Heart right ventricle (tissue), 16 donors: Measurements from ENCODE around the gene ELOB. TPM values are rescaled to one million over a fixed set of nuclear protein-coding genes. Genes with fewer than 3 reads are reported as not detected.
A peak's percentile ranks its signal among the peaks of the same experiment; 100 is the strongest.

Experiments
- ATAC-seq, 8 donors: fragments of 200-7000 bp; cut with Tn5 transposase; one replicate each; pipeline ENCODE4 v1.9.1; 2020; ENCODE audit warnings: mild to moderate bottlenecking in 8 of 8, moderate library complexity in 8 of 8, moderate number of reproducible peaks in 1 of 8
- DNase-seq, 2 donors: peaks; one replicate each; pipeline ENCODE4 v3.0.0-alpha.2; 2020
- H3K27ac ChIP-seq, 10 donors: fragments of 200-600 bp; sonication (generic) in 2 of 10; one replicate each; pipeline versions ENCODE4 v1.5.0 to v1.8.0; 2020 to 2022; ENCODE audit warnings: mild to moderate bottlenecking in 3 of 10
- H3K27me3 ChIP-seq, 7 donors: fragments of 200-600 bp; one replicate each; pipeline ENCODE4 v1.8.0; 2021 to 2022; ENCODE audit warnings: mild to moderate bottlenecking in 2 of 7
- H3K36me3 ChIP-seq, 9 donors: fragments of 200-600 bp; sonication (generic) in 1 of 9; one replicate each; pipeline versions ENCODE4 v1.5.0 to v1.8.0; 2020 to 2022; ENCODE audit warnings: mild to moderate bottlenecking in 2 of 9
- H3K4me1 ChIP-seq, 9 donors: fragments of 200-600 bp; sonication (generic) in 1 of 9; one replicate each; pipeline versions ENCODE4 v1.5.0 to v1.8.0; 2020 to 2022; ENCODE audit warnings: mild to moderate bottlenecking in 4 of 9
- H3K4me3 ChIP-seq, 10 donors: fragments of 200-600 bp; sonication (generic) in 2 of 10; one replicate each; pipeline versions ENCODE4 v1.5.0 to v1.8.0; 2020 to 2022; ENCODE audit warnings: mild to moderate bottlenecking in 7 of 10, moderate library complexity in 2 of 10
- H3K9me3 ChIP-seq, 11 donors: fragments of 200-600 bp in 10 of 11; sonication (generic) in 2 of 11; one replicate each; pipeline versions ENCODE4 v1.5.0 to v1.8.0; 2013 to 2022; ENCODE audit warnings: mild to moderate bottlenecking in 2 of 11, control low read depth in 1 of 11, moderate library complexity in 1 of 11
- whole genome bisulfite sequencing, 2 donors: extraction: QIAGEN DNeasy Blood & Tissue Kit; methylation state at CpG; one replicate each; pipeline ENCODE4 v1.1.7; 2013; ENCODE audit warnings: inconsistent platforms in 1 of 2; 5-methylcytosine and 5-hydroxymethylcytosine counted together
- intact Hi-C, 10 donors: fragments of 100-400 bp; cut with DNase I; formaldehyde crosslinking; loops; one replicate each; pipeline versions ENCODE4 v1.11.1 to v1.14.2; 2022
- polyA plus RNA-seq, 2 donors: library from polyadenylated mRNA; stranded (reverse); fragments of 200-250 nt; gene quantifications; one replicate each; pipeline ENCODE4 v1.2.3, GENCODE V29; 2013
- total RNA-seq, 10 donors: library from RNA; stranded (reverse); fragmentation: NEBNext Ultra II Directional in 3 of 10; extraction: Animal tissue kit (Norgen Biotek cat#: 25700) in 3 of 10; gene quantifications; one replicate each; pipeline versions ENCODE4 v1.2.1 to v1.2.4, GENCODE V29; 2021 to 2023
- TF ChIP-seq, protein P1 (sequence below), 9 donors: fragments of 200-600 bp; sonication (generic) in 2 of 9; IDR thresholded peaks; one replicate each; pipeline versions ENCODE4 v1.5.0 to v1.8.0; 2021 to 2022; ENCODE audit warnings: antibody characterized with exemption in 9 of 9, mild to moderate bottlenecking in 5 of 9, moderate library complexity in 1 of 9
- donor health status: Arrhythmogenic right ventricular cardiomyopathy.
- donor health status: ischemic (EF 13 %, LVEDD 7.1; RV severe dilation, severe dysfunction).
- donor health status: healthy with polysubstance abuse.
- donor health status: DM: no; HTN: yes; CAD: no.
- donor health status: DM: no; HTN: no; CAD: no.
- donor health status: ischemic (EF 25% LVEDD 6.9; RV normal size, moderate dysfunction).
- donor health status: ischemic (EF 25% LVEDD 5.7; RV mildly dilated, moderate dysfunction).
- donor health status: healthy.
- donor health status: DM: yes; HTN: yes; CAD: no.
- donor health status: Ischemic cardiomyopathy.
- donor health status: ischemic (EF 35%, LVEDD 5.7; RV mildly dilated, moderate dysfunction).
- donor health status: nonischemic (EF 11% LVEDD 7.7; RV severe dilation, severe dysfunction).
- donor health status: DM: yes; HTN: yes; CAD: no.
- donor health status: PGD.
- donor health status: ischemic (EF 29% LVEDD 5.4; RV normal size, mild dysfunction).
- donor health status: nonischemic (EF 23%, LVEDD 6.1; RV moderate dilation, normal function).

The ELOB gene
- total and polyA plus RNA-seq, 12 donors = 248 to 1,196 (median 332) TPM

DNA sequence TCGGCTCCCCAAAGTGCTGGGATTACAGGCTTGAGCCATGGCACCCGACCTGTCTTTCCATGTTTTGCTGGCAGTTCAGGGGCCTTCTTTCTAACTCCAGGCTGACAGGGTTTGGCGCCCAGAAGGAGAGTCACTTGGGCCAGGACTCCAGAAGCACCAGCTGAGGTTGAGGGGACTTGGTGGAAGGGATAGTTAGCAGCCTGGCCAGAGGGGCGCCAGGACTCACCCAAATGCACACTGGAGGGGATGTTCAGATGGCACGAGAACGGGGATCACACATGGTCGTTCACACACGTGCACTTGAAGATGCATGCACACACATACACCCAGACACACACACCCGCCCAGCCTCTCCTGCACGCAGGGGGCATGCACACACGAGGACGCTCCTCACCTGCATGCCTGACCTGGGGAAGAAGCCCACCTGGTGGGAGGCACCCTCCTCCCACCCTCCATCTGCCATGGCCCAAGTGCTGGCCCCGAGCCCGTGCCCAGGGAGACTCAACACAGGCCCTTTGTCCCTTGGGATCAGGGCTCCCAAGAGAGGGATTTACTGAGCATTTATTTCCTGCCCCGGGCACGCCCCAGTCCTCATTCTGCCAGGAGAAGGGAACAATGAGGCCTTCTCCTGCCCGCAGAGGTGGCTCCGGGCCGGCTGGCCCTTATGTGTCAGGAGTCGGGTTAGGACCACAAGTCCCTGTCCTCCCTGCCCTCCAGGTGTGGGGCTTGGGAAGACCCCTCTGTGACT lies 37.6 kb upstream of the ELOB start:
- WGBS, 2 donors = 78 to 80% methylated on average over 20 of the region's 20 CpGs
- no peak for ATAC-seq
- H3K27me3 ChIP-seq = peaks cover 0 to 81% (median 46%) of the 10 kb centered on the region in 7 donors

DNA sequence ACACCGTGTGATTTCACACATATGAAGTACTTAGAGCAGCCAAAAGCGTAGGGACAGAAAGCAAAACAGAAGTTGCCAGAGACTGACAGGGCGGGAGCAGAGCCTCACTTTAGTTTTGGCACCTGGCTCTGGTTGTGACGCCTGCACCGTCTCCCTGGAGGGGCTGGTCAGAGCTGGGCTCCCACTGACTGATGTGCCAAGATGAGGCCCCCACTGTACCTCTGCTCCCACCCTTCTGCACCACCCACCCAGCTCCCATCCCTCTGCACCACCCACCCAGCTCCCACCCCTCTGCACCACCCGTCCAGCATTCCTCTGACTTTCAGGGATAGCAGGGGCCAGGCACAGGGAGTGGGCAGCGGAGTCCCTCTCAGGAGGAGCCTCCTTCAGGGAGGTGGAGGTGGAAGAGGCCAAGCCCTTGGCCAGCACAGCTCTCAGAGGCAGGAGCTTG lies 36.7 kb upstream of the ELOB start:
- no peak for DNase-seq
- no peak for ATAC-seq
- no peaks in the 10 kb centered on the region for H3K36me3 ChIP-seq
- intact Hi-C loops = no loop called here
- TF ChIP-seq, protein P1, sequence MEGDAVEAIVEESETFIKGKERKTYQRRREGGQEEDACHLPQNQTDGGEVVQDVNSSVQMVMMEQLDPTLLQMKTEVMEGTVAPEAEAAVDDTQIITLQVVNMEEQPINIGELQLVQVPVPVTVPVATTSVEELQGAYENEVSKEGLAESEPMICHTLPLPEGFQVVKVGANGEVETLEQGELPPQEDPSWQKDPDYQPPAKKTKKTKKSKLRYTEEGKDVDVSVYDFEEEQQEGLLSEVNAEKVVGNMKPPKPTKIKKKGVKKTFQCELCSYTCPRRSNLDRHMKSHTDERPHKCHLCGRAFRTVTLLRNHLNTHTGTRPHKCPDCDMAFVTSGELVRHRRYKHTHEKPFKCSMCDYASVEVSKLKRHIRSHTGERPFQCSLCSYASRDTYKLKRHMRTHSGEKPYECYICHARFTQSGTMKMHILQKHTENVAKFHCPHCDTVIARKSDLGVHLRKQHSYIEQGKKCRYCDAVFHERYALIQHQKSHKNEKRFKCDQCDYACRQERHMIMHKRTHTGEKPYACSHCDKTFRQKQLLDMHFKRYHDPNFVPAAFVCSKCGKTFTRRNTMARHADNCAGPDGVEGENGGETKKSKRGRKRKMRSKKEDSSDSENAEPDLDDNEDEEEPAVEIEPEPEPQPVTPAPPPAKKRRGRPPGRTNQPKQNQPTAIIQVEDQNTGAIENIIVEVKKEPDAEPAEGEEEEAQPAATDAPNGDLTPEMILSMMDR (IDR thresholded peaks at IDR 0.05) = no peak
- peaks cover 0 to 5% (median 0%) of the 10 kb centered on the region in 11 donors for H3K9me3 ChIP-seq
- no peak overlapping the region for H3K27ac ChIP-seq
- H3K4me3 ChIP-seq = no peak overlapping the region
- H3K27me3 ChIP-seq = peaks cover 0 to 74% (median 41%) of the 10 kb centered on the region in 7 donors
- 57 to 65% methylated on average over 7 of the region's 7 CpGs for WGBS, 2 donors
- H3K4me1 ChIP-seq = peaks cover 0 to 6% (median 0%) of the 10 kb centered on the region in 9 donors

More for the DNA sequence above, 37.6 kb upstream of the ELOB start:
- Histone ChIP-seq H3K4me1 (peaks cover 0 to 6% (median 0%) of the 10 kb centered on the region in 9 donors), H3K27ac (no peak overlapping the region), H3K36me3 (no peaks in the 10 kb centered on the region), H3K9me3 (no peaks in the 10 kb centered on the region), H3K4me3 (no peak overlapping the region)
- intact Hi-C loops = no loop called here
- TF ChIP-seq, protein P1 (IDR thresholded peaks at IDR 0.05) = no peak
- DNase-seq = no peak

DNA sequence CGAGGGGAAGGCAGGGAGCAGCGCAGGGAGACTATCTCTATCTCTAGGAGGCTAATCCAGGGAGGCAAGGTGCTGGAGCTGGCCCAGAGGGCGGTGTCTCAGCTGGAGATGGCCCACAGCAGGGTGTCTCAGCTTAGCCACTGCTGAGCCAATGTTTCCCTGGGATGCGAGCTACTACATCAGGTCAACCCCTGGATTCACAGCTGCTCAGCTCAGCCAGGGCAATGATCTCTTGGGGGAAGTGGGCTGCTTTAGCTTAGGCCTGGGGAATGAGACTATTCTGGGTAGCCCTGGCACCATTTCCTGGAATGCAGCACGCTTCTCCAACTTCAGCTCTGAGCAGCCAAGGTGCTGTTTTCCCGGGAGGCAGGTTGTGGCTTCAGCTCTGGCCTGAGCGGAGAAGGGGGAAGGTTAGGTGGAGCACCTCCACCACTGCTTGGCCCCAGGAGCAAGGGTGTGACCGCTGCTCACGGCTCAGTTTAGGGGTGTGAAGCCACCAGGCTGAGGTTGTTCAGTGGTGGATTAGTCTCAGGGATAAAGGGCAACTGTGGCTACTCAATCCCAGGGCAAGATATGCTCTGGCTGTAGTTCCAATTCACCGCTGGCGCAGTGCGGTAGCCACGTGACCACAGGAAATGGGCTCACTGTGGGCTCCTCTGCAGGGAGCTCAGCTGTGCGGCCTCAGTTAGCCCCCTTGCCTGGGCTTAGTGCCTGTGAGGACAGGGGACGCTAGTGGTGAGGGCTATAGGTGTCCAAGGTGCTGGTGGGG lies 34.8 kb upstream of the ELOB start:
- TF ChIP-seq, protein P1 (IDR thresholded peaks at IDR 0.05) = no peak
- no peak for DNase-seq
- H3K4me3 ChIP-seq = no peak overlapping the region
- ATAC-seq = peak in 1 of 8 donors; percentile 42
- peaks cover 0 to 6% (median 0%) of the 10 kb centered on the region in 9 donors for H3K4me1 ChIP-seq
- peaks cover 0 to 7% (median 0%) of the 10 kb centered on the region in 11 donors for H3K9me3 ChIP-seq
- intact Hi-C loops = no loop called here
- H3K36me3 ChIP-seq = no peaks in the 10 kb centered on the region
- 53 to 54% methylated on average over 15 of the region's 15 CpGs for WGBS, 2 donors
- H3K27ac ChIP-seq = no peak overlapping the region
- peaks cover 0 to 58% (median 22%) of the 10 kb centered on the region in 7 donors for H3K27me3 ChIP-seq

DNA sequence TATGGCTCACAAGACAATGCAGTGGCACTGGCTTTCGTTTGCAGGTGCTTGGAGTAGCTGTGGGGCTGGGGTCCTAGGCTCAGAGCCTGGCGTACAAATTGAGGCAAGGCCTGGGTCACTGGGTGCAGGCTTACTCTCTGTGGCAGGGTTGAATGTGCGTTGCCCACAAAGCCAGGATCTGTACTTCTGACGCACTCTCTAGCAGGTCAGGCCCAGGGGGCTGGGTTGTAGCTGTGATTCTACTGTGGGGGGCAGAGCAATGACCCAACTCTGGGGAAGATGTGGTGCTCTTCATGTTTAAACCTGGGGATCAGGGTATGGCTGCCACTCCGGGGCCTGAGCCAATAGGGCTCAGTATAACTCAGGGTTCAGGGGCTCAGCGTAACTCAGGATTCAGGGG lies 33.6 kb upstream of the ELOB start:
- H3K9me3 ChIP-seq = peaks cover 0 to 7% (median 0%) of the 10 kb centered on the region in 11 donors
- H3K4me3 ChIP-seq = no peak overlapping the region
- TF ChIP-seq, protein P1 (IDR thresholded peaks at IDR 0.05) = no peak
- intact Hi-C loops = no loop called here
- H3K27ac ChIP-seq = no peak overlapping the region
- peaks cover 0 to 6% (median 0%) of the 10 kb centered on the region in 9 donors for H3K4me1 ChIP-seq
- DNase-seq (no peak), ATAC-seq (no peak)
- H3K36me3 ChIP-seq = no peaks in the 10 kb centered on the region
- 80 to 85% methylated on average over 6 of the region's 6 CpGs for WGBS, 2 donors
- peaks cover 0 to 51% (median 16%) of the 10 kb centered on the region in 7 donors for H3K27me3 ChIP-seq
